GM23248 (cell line): ENCODE data around the gene FBXW8. TPM values are rescaled to one million over a fixed set of nuclear protein-coding genes. Genes with fewer than 3 reads are reported as not detected.

Experiments
- DNase-seq: peaks from one replicate; pipeline ENCODE4 v3.0.0-alpha.2; 2015
- H2AFZ ChIP-seq: fragments of 200-600 bp; sonication (generic); 2 replicates; pipeline ENCODE4 v1.6.1; 2016; ENCODE audit warnings: antibody characterized with exemption
- H3F3A ChIP-seq: fragments of 200-600 bp; sonication (generic); 2 replicates; pipeline ENCODE4 v1.6.1; 2016; ENCODE audit warnings: mild to moderate bottlenecking, antibody characterized with exemption, mixed run types; ENCODE audit not compliant: insufficient read depth
- H3K27ac ChIP-seq: fragments of 200-600 bp; sonication (generic); 2 replicates; pipeline ENCODE4 v1.5.1; 2016; ENCODE audit warnings: mild to moderate bottlenecking
- H3K27me3 ChIP-seq: fragments of 200-600 bp; sonication (generic); replicated peaks from 2 replicates; pipeline ENCODE4 v1.6.1; 2016; ENCODE audit warnings: mild to moderate bottlenecking; ENCODE audit not compliant: insufficient read depth
- H3K36me3 ChIP-seq: fragments of 200-600 bp; sonication (generic); 2 replicates; pipeline ENCODE4 v1.6.1; 2016; ENCODE audit warnings: low read depth, mild to moderate bottlenecking
- H3K4me1 ChIP-seq: fragments of 200-600 bp; sonication (generic); 2 replicates; pipeline ENCODE4 v1.6.1; 2016; ENCODE audit warnings: mild to moderate bottlenecking; ENCODE audit not compliant: insufficient read depth
- H3K4me2 ChIP-seq: fragments of 200-600 bp; sonication (generic); one replicate; pipeline ENCODE4 v1.6.1; 2016; ENCODE audit warnings: mild to moderate bottlenecking; ENCODE audit not compliant: unreplicated experiment
- H3K4me3 ChIP-seq: fragments of 200-600 bp; sonication (generic); 2 replicates; pipeline ENCODE4 v1.5.1; 2016; ENCODE audit warnings: mild to moderate bottlenecking
- H3K79me2 ChIP-seq: fragments of 200-600 bp; sonication (generic); 2 replicates; pipeline ENCODE4 v1.6.1; 2016; ENCODE audit warnings: mild to moderate bottlenecking; ENCODE audit not compliant: insufficient read depth
- H3K9ac ChIP-seq: fragments of 200-600 bp; sonication (generic); 2 replicates; pipeline ENCODE4 v1.6.1; 2016; ENCODE audit warnings: mild to moderate bottlenecking
- H3K9me2 ChIP-seq: fragments of 200-600 bp; sonication (generic); 2 replicates; pipeline ENCODE4 v1.6.1; 2016; ENCODE audit warnings: mixed run types, mild to moderate bottlenecking, moderate library complexity; ENCODE audit not compliant: insufficient read depth
- H3K9me3 ChIP-seq: fragments of 200-600 bp; sonication (generic); one replicate; pipeline ENCODE4 v1.6.1; 2017; ENCODE audit warnings: low read depth
- H4K20me1 ChIP-seq: fragments of 200-600 bp; sonication (generic); 2 replicates; pipeline ENCODE4 v1.6.0; 2016; ENCODE audit not compliant: insufficient read depth
- EZH2 ChIP-seq: fragments of 200-600 bp; sonication (generic); IDR thresholded peaks from 2 replicates; pipeline ENCODE4 v1.6.1; 2018; ENCODE audit warnings: antibody characterized with exemption, mild to moderate bottlenecking; ENCODE audit not compliant: insufficient read depth, poor library complexity, severe bottlenecking
- EZH2phosphoT487 ChIP-seq: fragments of 200-600 bp; sonication (generic); IDR thresholded peaks from 2 replicates; pipeline ENCODE4 v1.6.1; 2018; ENCODE audit warnings: antibody characterized with exemption, moderate library complexity, mild to moderate bottlenecking, low read depth; ENCODE audit not compliant: insufficient read depth
- WGBS, 2 experiments: methylation state at CpG; one replicate each; pipeline ENCODE4 v1.1.6; 2015 to 2017; ENCODE audit warnings: low lambda C conversion rate in 2 of 2, low coverage in 1 of 2; ENCODE audit errors: missing lambda C conversion rate in 2 of 2; 5-methylcytosine and 5-hydroxymethylcytosine counted together
- in situ Hi-C: fragments of 300-500 bp; cut with MboI; formaldehyde crosslinking; loops from 2 replicates; pipeline ENCODE4 v1.15.0; 2020
- polyA plus RNA-seq: library from polyadenylated mRNA; unstranded; fragments of >200 nt; fragmentation: Nextera tagmentation; extraction: Ambion mirVana; gene quantifications from 2 replicates; pipeline ENCODE4 v1.2.1, GENCODE V29; 2016
- total RNA-seq: library from RNA; depleted of rRNA; stranded (reverse); fragments of >200 nt; shearing (Covaris generic); gene quantifications from 2 replicates; pipeline ENCODE4 v1.2.3, GENCODE V29; 2014

Gene FBXW8
- total and polyA plus RNA-seq, 2 experiments from 2014 or later = 12.7 to 23.1 TPM

- Histone ChIP-seq H3K36me3 (no peaks in the 10 kb centered on the region), H3F3A (no peaks in the 10 kb centered on the region), H3K27me3 (no peaks in the 10 kb centered on the region), H3K79me2 (peaks cover 40% of the 10 kb centered on the region), H4K20me1 (no peaks in the 10 kb centered on the region), H3K9me2 (no peaks in the 10 kb centered on the region), H3K27ac (no peak overlapping the region), H3K9ac (no peak overlapping the region), H2AFZ (no peak overlapping the region), H3K9me3 (no peaks in the 10 kb centered on the region), H3K4me2 (no peak overlapping the region), H3K4me3 (no peak overlapping the region), H3K4me1 (no peaks in the 10 kb centered on the region)
- 68 to 76% methylated on average over 6 of the region's 6 CpGs for WGBS, 2 experiments
- in situ Hi-C loops = no loop called here
- peak; percentile 23 for DNase-seq
- no peak for TF ChIP-seq EZH2phosphoT487
- no peak for TF ChIP-seq EZH2
These were observed 47.9 kb downstream of the FBXW8 start for GRCh38 chr12:116958402-116959197.

GRCh38 chr12:116959198-116959460 lies 48.4 kb downstream of the FBXW8 start:
- Histone ChIP-seq H3K4me1 (no peaks in the 10 kb centered on the region), H3K9me3 (no peaks in the 10 kb centered on the region), H3K4me2 (no peak overlapping the region), H3K79me2 (peaks cover 42% of the 10 kb centered on the region), H2AFZ (no peak overlapping the region), H3K9me2 (no peaks in the 10 kb centered on the region), H4K20me1 (no peaks in the 10 kb centered on the region), H3K4me3 (no peak overlapping the region), H3K27me3 (no peaks in the 10 kb centered on the region), H3F3A (no peaks in the 10 kb centered on the region), H3K36me3 (no peaks in the 10 kb centered on the region), H3K9ac (no peak overlapping the region), H3K27ac (no peak overlapping the region)
- DNase-seq = no peak
- WGBS, 2 experiments = 78 to 82% methylated on average over 2 of the region's 2 CpGs
- no peak for TF ChIP-seq EZH2phosphoT487
- TF ChIP-seq EZH2 = no peak
- in situ Hi-C loops = no loop called here

- H3K4me2 ChIP-seq = no peak overlapping the region
- in situ Hi-C loops = no loop called here
- TF ChIP-seq EZH2 (no peak), EZH2phosphoT487 (no peak)
- no peak for DNase-seq
- no peaks in the 10 kb centered on the region for H3K9me3 ChIP-seq
- no peaks in the 10 kb centered on the region for H3K9me2 ChIP-seq
- H4K20me1 ChIP-seq = no peaks in the 10 kb centered on the region
- 0 out of 2 replicates have a peak, but pooled peaks cover 2% of the 10 kb centered on the region for H3K36me3 ChIP-seq
- 83 to 87% methylated on average over 5 of the region's 5 CpGs for WGBS, 2 experiments
- H3K27me3 ChIP-seq = no peaks in the 10 kb centered on the region
- H3K27ac ChIP-seq = no peak overlapping the region
- no peaks in the 10 kb centered on the region for H3K4me1 ChIP-seq
- no peak overlapping the region for H2AFZ ChIP-seq
- no peak overlapping the region for H3K9ac ChIP-seq
- no peak overlapping the region for H3K4me3 ChIP-seq
- H3K79me2 ChIP-seq = peaks cover 42% of the 10 kb centered on the region
- no peaks in the 10 kb centered on the region for H3F3A ChIP-seq
These were observed 49.2 kb downstream of the FBXW8 start for GRCh38 chr12:116959845-116960514.

GRCh38 chr12:116962197-116962596 lies 51.4 kb downstream of the FBXW8 start:
- Histone ChIP-seq H3K27ac (no peak overlapping the region), H3K27me3 (no peaks in the 10 kb centered on the region), H3K4me2 (no peak overlapping the region), H3K9me3 (no peaks in the 10 kb centered on the region), H3K4me1 (no peaks in the 10 kb centered on the region), H3K79me2 (peaks cover 39% of the 10 kb centered on the region), H2AFZ (no peak overlapping the region), H4K20me1 (no peaks in the 10 kb centered on the region), H3F3A (no peaks in the 10 kb centered on the region), H3K4me3 (no peak overlapping the region), H3K36me3 (peaks cover 21% of the 10 kb centered on the region; the same call in 1 of the 2 replicates), H3K9ac (no peak overlapping the region), H3K9me2 (no peaks in the 10 kb centered on the region)
- in situ Hi-C loops = no loop called here
- WGBS, 2 experiments = 91 to 99% methylated on average over 4 of the region's 4 CpGs
- no peak for DNase-seq
- TF ChIP-seq EZH2 = no peak
- TF ChIP-seq EZH2phosphoT487 = no peak
